Large intestine (tissue), 3 donors: Measurements from ENCODE around the gene ABI3BP. TPM values are rescaled to one million over a fixed set of nuclear protein-coding genes. Genes with fewer than 3 reads are reported as not detected.

ENCODE experiments used
- DNase-seq, 2 donors: peaks; one replicate each; pipeline versions ENCODE4 v3.0.0 to v3.0.0-alpha.2; 2013
- H3K27ac ChIP-seq: one replicate; pipeline ENCODE4 v1.5.1; 2013; ENCODE audit warnings: low read length
- H3K27me3 ChIP-seq: 2 replicates; pipeline ENCODE4 v1.6.1; 2013; ENCODE audit warnings: low read length; ENCODE audit not compliant: control insufficient read depth, insufficient read depth
- H3K36me3 ChIP-seq: 2 replicates; pipeline ENCODE4 v1.6.1; 2013; ENCODE audit warnings: low read length; ENCODE audit not compliant: control insufficient read depth, insufficient read depth
- H3K4me1 ChIP-seq: one replicate; pipeline ENCODE4 v1.6.1; 2013; ENCODE audit warnings: low read length; ENCODE audit not compliant: control insufficient read depth, insufficient read depth
- H3K4me3 ChIP-seq: one replicate; pipeline ENCODE4 v1.5.1; 2013; ENCODE audit warnings: low read length
- H3K9me3 ChIP-seq: one replicate; pipeline ENCODE4 v1.6.1; 2013; ENCODE audit warnings: mild to moderate bottlenecking, low read depth, low read length, moderate library complexity; ENCODE audit not compliant: control insufficient read depth
- WGBS: methylation state at CpG from one replicate; pipeline ENCODE4 v1.1.5; 2013; ENCODE audit warnings: low lambda C conversion rate; ENCODE audit not compliant: insufficient coverage; 5-methylcytosine and 5-hydroxymethylcytosine counted together
- polyA plus RNA-seq: library from polyadenylated mRNA; unstranded; fragments of 120-200 nt; gene quantifications from one replicate; pipeline ENCODE4 v1.2.1, GENCODE V29; 2013

ABI3BP gene
- polyA plus RNA-seq, 1 donor = 75.9 TPM

GRCh38 chr3:100717637-100718487 is 275.4 kb downstream of the ABI3BP start:
- WGBS = 90% methylated on average over 2 of the region's 4 CpGs
- Histone ChIP-seq H3K36me3 (peaks cover 42% of the 10 kb centered on the region), H3K4me1 (peaks cover 2% of the 10 kb centered on the region), H3K9me3 (no peaks in the 10 kb centered on the region), H3K27ac (no peak overlapping the region), H3K27me3 (no peaks in the 10 kb centered on the region), H3K4me3 (no peak overlapping the region)
- no peak for DNase-seq

- no peaks in the 10 kb centered on the region for H3K9me3 ChIP-seq
- DNase-seq = no peak
- peaks cover 2% of the 10 kb centered on the region for H3K4me1 ChIP-seq
- no peak overlapping the region for H3K4me3 ChIP-seq
- no CpG with 5 or more reads among the region's 2 CpGs for WGBS
- peaks cover 40% of the 10 kb centered on the region for H3K36me3 ChIP-seq
- no peaks in the 10 kb centered on the region for H3K27me3 ChIP-seq
- no peak overlapping the region for H3K27ac ChIP-seq
Observed at GRCh38 chr3:100717063-100717462, 276.2 kb downstream of the ABI3BP start.

GRCh38 chr3:100715176-100715575 is 278.0 kb downstream of the ABI3BP start:
- DNase-seq = no peak
- no peaks in the 10 kb centered on the region for H3K27me3 ChIP-seq
- no peak overlapping the region for H3K27ac ChIP-seq
- H3K4me3 ChIP-seq = no peak overlapping the region
- H3K4me1 ChIP-seq = peaks cover 8% of the 10 kb centered on the region
- no peaks in the 10 kb centered on the region for H3K9me3 ChIP-seq
- H3K36me3 ChIP-seq = peaks cover 26% of the 10 kb centered on the region

GRCh38 chr3:100710261-100710968 is 282.8 kb downstream of the ABI3BP start:
- peak; percentile 71 to 80 for DNase-seq
- no peaks in the 10 kb centered on the region for H3K9me3 ChIP-seq
- H3K36me3 ChIP-seq = peaks cover 15% of the 10 kb centered on the region
- no peaks in the 10 kb centered on the region for H3K27me3 ChIP-seq
- peak overlapping the region; percentile 89 for H3K27ac ChIP-seq
- 40% methylated on average over 1 of the region's 8 CpGs for WGBS
- peaks cover 22% of the 10 kb centered on the region for H3K4me1 ChIP-seq
- peak overlapping the region; percentile 83 for H3K4me3 ChIP-seq

- Histone ChIP-seq H3K4me1 (peaks cover 22% of the 10 kb centered on the region), H3K9me3 (no peaks in the 10 kb centered on the region), H3K36me3 (peaks cover 10% of the 10 kb centered on the region), H3K27me3 (no peaks in the 10 kb centered on the region), H3K27ac (peak overlapping the region; percentile 89), H3K4me3 (peak overlapping the region; percentile 83)
- DNase-seq = peak; percentile 30 to 63
- WGBS = no CpG with 5 or more reads among the region's 23 CpGs
Observed at GRCh38 chr3:100709842-100710260, 283.4 kb downstream of the ABI3BP start.

- H3K4me1 ChIP-seq = peaks cover 22% of the 10 kb centered on the region
- peak within 1 kb of the TSS; percentile 83 for H3K4me3 ChIP-seq
- 0% methylated on average over 1 of the region's 76 CpGs for WGBS
- H3K27me3 ChIP-seq = no peaks in the 10 kb centered on the region
- H3K27ac ChIP-seq = peak within 1 kb of the TSS; percentile 89
- H3K36me3 ChIP-seq = peaks cover 8% of the 10 kb centered on the region
- DNase-seq = peak; percentile 100
- H3K9me3 ChIP-seq = no peaks in the 10 kb centered on the region
Observed at GRCh38 chr3:100708989-100709841, 284.0 kb downstream of the ABI3BP start, which contains the start of gene TFG. TFG (plus strand) TSS chr3:100709494; CDS start chr3:100713686, 4,192 bp downstream.

- Histone ChIP-seq H3K4me1 (peaks cover 22% of the 10 kb centered on the region), H3K27ac (peak overlapping the region; percentile 89), H3K4me3 (peak overlapping the region; percentile 83), H3K36me3 (peaks cover 2% of the 10 kb centered on the region), H3K9me3 (no peaks in the 10 kb centered on the region), H3K27me3 (no peaks in the 10 kb centered on the region)
- WGBS = no CpG with 5 or more reads among the region's 3 CpGs
- DNase-seq = no peak
Observed at GRCh38 chr3:100708644-100708988, 284.6 kb downstream of the ABI3BP start.

GRCh38 chr3:100706365-100706764 is 286.9 kb downstream of the ABI3BP start:
- 70% methylated on average over 2 of the region's 3 CpGs for WGBS
- peaks cover 25% of the 10 kb centered on the region for H3K4me1 ChIP-seq

GRCh38 chr3:100703865-100704264 is 289.4 kb downstream of the ABI3BP start:
- H3K27ac ChIP-seq = no peak overlapping the region
- no peak for DNase-seq
- peaks cover 20% of the 10 kb centered on the region for H3K4me1 ChIP-seq
- H3K4me3 ChIP-seq = no peak overlapping the region
- 100% methylated on average over 1 of the region's 4 CpGs for WGBS
- no peaks in the 10 kb centered on the region for H3K27me3 ChIP-seq
- no peaks in the 10 kb centered on the region for H3K36me3 ChIP-seq
- H3K9me3 ChIP-seq = no peaks in the 10 kb centered on the region

More at GRCh38 chr3:100706365-100706764, 286.9 kb downstream of the ABI3BP start:
- H3K27me3 ChIP-seq = no peaks in the 10 kb centered on the region
- DNase-seq = no peak
- no peaks in the 10 kb centered on the region for H3K36me3 ChIP-seq
- H3K4me3 ChIP-seq = no peak overlapping the region
- H3K27ac ChIP-seq = no peak overlapping the region
- no peaks in the 10 kb centered on the region for H3K9me3 ChIP-seq

GRCh38 chr3:100702980-100703345 is 290.3 kb downstream of the ABI3BP start:
- peak in 1 of 2 donors; percentile 62 for DNase-seq
- Histone ChIP-seq H3K9me3 (no peaks in the 10 kb centered on the region), H3K4me1 (peaks cover 17% of the 10 kb centered on the region), H3K27ac (peak overlapping the region; percentile 65), H3K27me3 (no peaks in the 10 kb centered on the region), H3K36me3 (no peaks in the 10 kb centered on the region), H3K4me3 (no peak overlapping the region)
- 50% methylated on average over 1 of the region's 5 CpGs for WGBS
